Upper lobe of left lung (tissue), 4 donors: ENCODE results near the gene CRIP2.

Source experiments
- EP300 ChIP-seq, 4 donors: sonication (generic); formaldehyde crosslinking; IDR thresholded peaks; one replicate each; pipeline ENCODE4 v1.5.1; 2017; ENCODE audit warnings: antibody characterized with exemption in 4 of 4, control low read depth in 2 of 4
- POLR2A ChIP-seq, 4 donors: fragments of 450-650 bp; IDR thresholded peaks; one replicate each; pipeline ENCODE4 v1.5.1; 2016 to 2017; ENCODE audit warnings: antibody characterized with exemption in 4 of 4, mild to moderate bottlenecking in 2 of 4
- POLR2AphosphoS5 ChIP-seq, 2 donors: sonication (generic); formaldehyde crosslinking; IDR thresholded peaks; one replicate each; pipeline ENCODE4 v1.5.1; 2017; ENCODE audit warnings: antibody characterized with exemption in 2 of 2
- TF ChIP-seq, protein P1 (sequence below), 6 experiments: fragments of 450-650 bp in 4 of 6; fragments of 200-600 bp in 2 of 6; sonication (generic) in 2 of 6; IDR thresholded peaks; one replicate each; pipeline ENCODE4 v1.5.1; 2016 to 2019; ENCODE audit warnings: antibody characterized with exemption in 6 of 6

GRCh38 chr14:105442834-105443233, 31.8 kb upstream of the CRIP2 start:
- no peak for TF ChIP-seq POLR2A (IDR thresholded peaks at IDR 0.05)
- TF ChIP-seq, protein P1, sequence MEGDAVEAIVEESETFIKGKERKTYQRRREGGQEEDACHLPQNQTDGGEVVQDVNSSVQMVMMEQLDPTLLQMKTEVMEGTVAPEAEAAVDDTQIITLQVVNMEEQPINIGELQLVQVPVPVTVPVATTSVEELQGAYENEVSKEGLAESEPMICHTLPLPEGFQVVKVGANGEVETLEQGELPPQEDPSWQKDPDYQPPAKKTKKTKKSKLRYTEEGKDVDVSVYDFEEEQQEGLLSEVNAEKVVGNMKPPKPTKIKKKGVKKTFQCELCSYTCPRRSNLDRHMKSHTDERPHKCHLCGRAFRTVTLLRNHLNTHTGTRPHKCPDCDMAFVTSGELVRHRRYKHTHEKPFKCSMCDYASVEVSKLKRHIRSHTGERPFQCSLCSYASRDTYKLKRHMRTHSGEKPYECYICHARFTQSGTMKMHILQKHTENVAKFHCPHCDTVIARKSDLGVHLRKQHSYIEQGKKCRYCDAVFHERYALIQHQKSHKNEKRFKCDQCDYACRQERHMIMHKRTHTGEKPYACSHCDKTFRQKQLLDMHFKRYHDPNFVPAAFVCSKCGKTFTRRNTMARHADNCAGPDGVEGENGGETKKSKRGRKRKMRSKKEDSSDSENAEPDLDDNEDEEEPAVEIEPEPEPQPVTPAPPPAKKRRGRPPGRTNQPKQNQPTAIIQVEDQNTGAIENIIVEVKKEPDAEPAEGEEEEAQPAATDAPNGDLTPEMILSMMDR (IDR thresholded peaks at IDR 0.05): no peak
- no peak for TF ChIP-seq EP300 (IDR thresholded peaks at IDR 0.05)
- TF ChIP-seq POLR2AphosphoS5 (IDR thresholded peaks at IDR 0.05): no peak
